IPS-15b (cell line): Measurements from ENCODE around the gene CDHR3.

Experiments
- H3K27me3 ChIP-seq: one replicate; pipeline ENCODE4 v1.6.1; 2013; ENCODE audit warnings: low read length; ENCODE audit not compliant: control insufficient read depth, insufficient read depth
- H3K36me3 ChIP-seq: one replicate; pipeline ENCODE4 v1.6.1; 2013; ENCODE audit warnings: low read length; ENCODE audit not compliant: control insufficient read depth, insufficient read depth
- H3K4me1 ChIP-seq: one replicate; pipeline ENCODE4 v1.6.1; 2013; ENCODE audit warnings: mild to moderate bottlenecking, low read length; ENCODE audit not compliant: control insufficient read depth, insufficient read depth
- H3K4me3 ChIP-seq: one replicate; pipeline ENCODE4 v1.5.1; 2013; ENCODE audit warnings: low read depth, low read length
- H3K9ac ChIP-seq: one replicate; pipeline ENCODE4 v1.6.1; 2013; ENCODE audit warnings: low read depth, mild to moderate bottlenecking, low read length
- H3K9me3 ChIP-seq: one replicate; pipeline ENCODE4 v1.6.1; 2013; ENCODE audit warnings: mild to moderate bottlenecking, low read length; ENCODE audit not compliant: control insufficient read depth, insufficient read depth

The CDHR3 gene

DNA sequence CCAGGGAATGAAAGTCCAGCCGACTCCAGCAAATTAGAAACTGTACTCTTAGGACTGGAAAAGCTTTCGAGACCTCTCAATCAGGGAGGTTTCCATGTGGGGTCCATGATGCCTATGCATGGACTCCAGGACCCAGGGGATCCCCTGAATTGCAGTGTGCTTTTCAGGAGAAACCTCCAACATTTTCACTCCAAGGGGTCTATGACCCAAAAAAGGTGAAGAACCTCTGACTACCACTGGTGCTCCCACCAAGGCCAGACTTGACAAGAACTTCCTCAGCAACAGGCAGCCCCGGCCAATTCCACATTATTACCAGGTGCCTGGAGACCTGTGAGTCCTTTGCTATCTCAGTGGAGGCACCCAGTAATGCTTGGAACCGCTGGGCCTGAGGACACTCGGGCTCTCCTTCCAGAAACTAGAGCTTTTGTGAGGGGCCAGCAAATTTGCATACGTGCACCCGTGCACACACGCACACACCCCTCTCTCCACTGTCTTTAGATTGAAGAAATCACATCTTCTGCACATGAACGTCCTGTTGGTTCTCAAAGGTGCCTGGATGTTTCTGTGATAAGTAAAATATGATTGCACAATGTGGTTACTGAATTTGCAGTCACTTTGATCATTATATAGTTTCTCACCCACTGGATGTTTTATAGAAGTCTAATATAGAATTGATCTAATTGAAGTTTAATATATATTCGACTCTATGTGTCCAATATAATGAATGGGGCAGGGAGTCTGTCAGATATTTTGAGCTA, 94.3 kb downstream of the CDHR3 start:
- Histone ChIP-seq H3K4me3 (no peak overlapping the region), H3K9ac (no peak overlapping the region), H3K27me3 (no peaks in the 10 kb centered on the region)

GRCh38 chr7:106057962-106058927, 95.2 kb downstream of the CDHR3 start:
- no peaks in the 10 kb centered on the region for H3K27me3 ChIP-seq
- no peak overlapping the region for H3K9ac ChIP-seq
- peaks cover 10% of the 10 kb centered on the region for H3K4me1 ChIP-seq
- no peaks in the 10 kb centered on the region for H3K9me3 ChIP-seq
- H3K36me3 ChIP-seq: no peaks in the 10 kb centered on the region
- H3K4me3 ChIP-seq: no peak overlapping the region

More for the DNA sequence above, 94.3 kb downstream of the CDHR3 start:
- Histone ChIP-seq H3K9me3 (no peaks in the 10 kb centered on the region), H3K36me3 (no peaks in the 10 kb centered on the region), H3K4me1 (peaks cover 10% of the 10 kb centered on the region)

DNA sequence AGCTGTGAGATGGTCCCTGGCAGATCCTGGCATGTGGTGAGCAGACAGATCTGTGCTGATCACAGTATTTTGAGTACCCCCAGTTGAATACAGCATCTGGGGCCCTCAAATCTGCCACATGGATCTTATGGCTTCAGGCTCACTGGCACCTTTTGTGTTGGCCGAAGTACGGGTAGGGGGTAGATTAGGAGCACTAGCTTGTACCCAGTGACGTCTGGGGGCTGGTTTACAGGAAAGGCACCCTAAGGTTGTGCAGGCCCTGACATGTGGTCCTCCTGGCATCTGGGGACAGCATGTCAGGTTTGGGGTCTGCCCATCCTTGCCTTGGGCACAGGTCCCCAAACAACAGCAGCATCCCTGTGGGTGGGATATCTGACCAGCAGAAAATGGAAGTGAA, 95.9 kb downstream of the CDHR3 start:
- peaks cover 10% of the 10 kb centered on the region for H3K4me1 ChIP-seq
- no peak overlapping the region for H3K4me3 ChIP-seq
- H3K27me3 ChIP-seq: no peaks in the 10 kb centered on the region
- no peaks in the 10 kb centered on the region for H3K36me3 ChIP-seq
- H3K9me3 ChIP-seq: no peaks in the 10 kb centered on the region
- no peak overlapping the region for H3K9ac ChIP-seq

DNA sequence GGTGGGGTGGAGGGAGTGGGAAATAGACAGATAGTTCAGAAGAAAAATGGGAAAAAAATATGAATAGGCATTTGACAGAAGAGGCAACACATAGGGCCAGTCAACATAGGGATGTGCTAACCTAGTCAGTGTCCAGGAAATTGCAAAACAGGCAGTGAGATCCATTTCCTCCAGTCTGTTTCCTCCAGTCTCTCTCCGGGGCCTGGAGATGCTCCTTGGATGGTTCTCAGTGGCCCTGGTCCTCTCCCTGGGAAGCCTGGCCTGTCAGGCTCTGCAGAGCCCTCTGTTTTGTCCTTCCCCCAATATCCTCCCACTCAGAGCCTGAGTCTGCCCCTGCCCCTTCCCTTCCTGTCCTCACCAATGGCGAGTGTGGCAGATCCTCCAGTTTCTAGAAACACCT, 96.5 kb downstream of the CDHR3 start:
- Histone ChIP-seq H3K4me3 (no peak overlapping the region), H3K4me1 (peaks cover 9% of the 10 kb centered on the region), H3K27me3 (no peaks in the 10 kb centered on the region), H3K36me3 (no peaks in the 10 kb centered on the region), H3K9ac (no peak overlapping the region), H3K9me3 (no peaks in the 10 kb centered on the region)

GRCh38 chr7:106060394-106060920, 97.4 kb downstream of the CDHR3 start:
- no peaks in the 10 kb centered on the region for H3K4me1 ChIP-seq

DNA sequence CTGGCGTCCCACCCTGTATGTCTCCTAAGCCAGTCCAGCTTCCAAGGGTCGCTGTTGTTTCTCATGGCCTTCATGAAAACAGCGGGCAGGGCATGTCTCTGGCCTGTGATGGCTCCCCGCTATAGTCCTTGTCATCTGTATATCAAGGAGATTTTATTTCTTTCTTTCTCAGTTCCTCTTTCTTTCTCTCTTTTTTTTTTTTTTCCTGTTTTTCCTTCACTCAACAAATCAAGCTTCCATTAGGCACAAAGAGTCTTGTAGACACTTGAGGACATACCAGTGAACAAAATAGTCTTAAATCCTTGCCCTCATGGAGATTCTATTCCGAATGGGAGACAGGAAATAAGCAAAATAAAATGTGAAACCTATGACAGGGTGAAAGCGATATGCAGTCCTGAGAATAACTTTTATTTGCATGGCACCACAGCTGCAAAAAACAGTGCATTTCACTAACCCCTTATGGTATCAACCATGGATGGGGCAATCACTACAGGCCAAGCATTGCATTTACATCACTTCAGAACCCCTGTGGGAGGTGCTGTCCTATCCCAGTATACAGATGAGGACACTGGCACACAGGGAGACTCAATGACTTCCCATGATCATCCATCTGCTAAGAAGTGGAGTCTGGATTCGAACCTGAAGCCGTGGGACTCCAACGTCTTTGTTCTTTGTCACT, 98.4 kb downstream of the CDHR3 start:
- H3K4me1 ChIP-seq: no peaks in the 10 kb centered on the region
- no peaks in the 10 kb centered on the region for H3K9me3 ChIP-seq
- H3K27me3 ChIP-seq: no peaks in the 10 kb centered on the region
- no peak overlapping the region for H3K4me3 ChIP-seq
- H3K36me3 ChIP-seq: no peaks in the 10 kb centered on the region
- H3K9ac ChIP-seq: no peak overlapping the region

More at GRCh38 chr7:106060394-106060920, 97.4 kb downstream of the CDHR3 start:
- H3K4me3 ChIP-seq: no peak overlapping the region
- no peaks in the 10 kb centered on the region for H3K36me3 ChIP-seq
- no peak overlapping the region for H3K9ac ChIP-seq
- H3K9me3 ChIP-seq: no peaks in the 10 kb centered on the region
- no peaks in the 10 kb centered on the region for H3K27me3 ChIP-seq

- no peaks in the 10 kb centered on the region for H3K36me3 ChIP-seq
- no peak overlapping the region for H3K4me3 ChIP-seq
- no peaks in the 10 kb centered on the region for H3K9me3 ChIP-seq
- no peaks in the 10 kb centered on the region for H3K4me1 ChIP-seq
- no peaks in the 10 kb centered on the region for H3K27me3 ChIP-seq
- no peak overlapping the region for H3K9ac ChIP-seq
Measured at GRCh38 chr7:106062006-106062405, 98.9 kb downstream of the CDHR3 start.

DNA sequence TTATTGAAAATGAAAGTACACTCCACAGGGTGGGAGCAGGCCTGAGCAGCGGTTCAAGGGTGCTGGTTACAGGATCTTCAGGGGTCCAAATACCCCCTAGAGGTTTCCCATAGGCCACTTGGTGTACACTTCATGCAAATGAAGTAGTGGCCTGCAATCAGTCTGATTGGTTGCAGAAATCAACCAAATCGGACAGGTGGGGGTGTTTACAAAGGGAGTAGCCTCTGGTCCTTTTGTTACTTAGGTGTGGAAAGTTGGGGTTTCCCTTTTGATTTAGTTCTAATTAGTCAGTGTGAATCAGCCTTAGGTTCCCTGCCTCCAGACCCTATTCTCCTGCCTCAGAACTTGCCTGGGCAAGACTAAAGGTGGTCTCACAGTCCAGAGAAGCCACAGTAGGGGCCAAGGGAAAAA, 99.5 kb downstream of the CDHR3 start:
- Histone ChIP-seq H3K4me3 (no peak overlapping the region), H3K9ac (no peak overlapping the region), H3K4me1 (no peaks in the 10 kb centered on the region), H3K36me3 (no peaks in the 10 kb centered on the region), H3K9me3 (no peaks in the 10 kb centered on the region), H3K27me3 (no peaks in the 10 kb centered on the region)

- no peaks in the 10 kb centered on the region for H3K4me1 ChIP-seq
- no peaks in the 10 kb centered on the region for H3K36me3 ChIP-seq
- no peak overlapping the region for H3K9ac ChIP-seq
- H3K9me3 ChIP-seq: no peaks in the 10 kb centered on the region
- no peaks in the 10 kb centered on the region for H3K27me3 ChIP-seq
- no peak overlapping the region for H3K4me3 ChIP-seq
Measured at GRCh38 chr7:106063024-106063423, 100.0 kb downstream of the CDHR3 start.

GRCh38 chr7:106063692-106064091, 100.6 kb downstream of the CDHR3 start:
- H3K36me3 ChIP-seq: no peaks in the 10 kb centered on the region
- no peaks in the 10 kb centered on the region for H3K27me3 ChIP-seq
- H3K9ac ChIP-seq: no peak overlapping the region
- no peaks in the 10 kb centered on the region for H3K9me3 ChIP-seq
- no peaks in the 10 kb centered on the region for H3K4me1 ChIP-seq
- no peak overlapping the region for H3K4me3 ChIP-seq

DNA sequence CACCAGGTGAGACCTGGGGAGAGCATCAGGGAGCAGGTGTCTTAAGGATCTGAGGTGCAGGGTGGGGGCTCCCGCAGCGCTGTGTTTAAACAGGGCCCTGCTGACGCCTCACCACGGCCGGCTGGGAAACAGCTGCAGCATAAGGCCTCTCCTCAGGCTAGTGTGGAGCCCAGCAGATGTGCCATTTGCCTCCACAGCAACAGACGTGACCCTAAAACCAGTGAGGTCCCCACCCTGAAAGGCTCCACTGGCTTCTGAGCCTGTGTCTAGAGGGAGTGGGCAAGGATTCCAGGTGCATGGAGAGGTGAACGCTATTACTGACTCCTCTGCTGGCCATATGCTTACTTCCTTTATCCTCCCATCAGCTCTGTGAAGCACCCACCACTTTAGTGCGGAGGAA, 101.3 kb downstream of the CDHR3 start:
- no peak overlapping the region for H3K9ac ChIP-seq
- no peaks in the 10 kb centered on the region for H3K4me1 ChIP-seq
- no peaks in the 10 kb centered on the region for H3K27me3 ChIP-seq

More for the DNA sequence above, 101.3 kb downstream of the CDHR3 start:
- Histone ChIP-seq H3K36me3 (no peaks in the 10 kb centered on the region), H3K4me3 (no peak overlapping the region), H3K9me3 (no peaks in the 10 kb centered on the region)
